ENCODE results near the gene MAPRE3. TPM values are rescaled to one million over a fixed set of nuclear protein-coding genes. Genes with fewer than 3 reads are reported as not detected.

MAPRE3 gene
- total and polyA plus RNA-seq, 2 experiments from 2014 or later = 7.9 to 23.0 TPM

DNA sequence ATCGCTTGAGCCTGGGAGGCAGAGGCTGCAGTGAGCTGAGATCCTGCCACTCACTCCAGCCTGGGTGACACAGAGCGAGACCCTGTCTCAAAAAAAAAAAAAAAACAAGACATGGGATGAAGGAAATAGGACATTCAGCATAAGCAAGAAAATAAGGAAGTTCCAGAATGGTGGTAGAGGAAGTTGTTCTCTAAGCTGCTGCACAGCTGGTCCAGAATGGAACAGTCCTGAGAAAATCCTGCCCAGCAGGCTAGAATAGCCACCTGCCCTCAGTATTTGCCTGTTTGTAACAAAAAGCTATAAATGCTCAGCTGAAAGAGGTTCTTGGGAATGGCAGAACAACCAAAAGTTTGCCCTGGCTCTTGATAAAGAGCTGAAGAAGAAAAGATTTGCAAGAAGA, 11.1 kb upstream of the MAPRE3 start:
- Histone ChIP-seq H3K9ac (no peak overlapping the region), H3K27me3 (replicated peaks; ENCODE audit: insufficient read depth) (peaks cover 64% of the 10 kb centered on the region), H3F3A (ENCODE audit: insufficient read depth) (no peaks in the 10 kb centered on the region), H2AFZ (no peak overlapping the region), H3K9me2 (ENCODE audit: insufficient read depth) (no peaks in the 10 kb centered on the region), H3K9me3 (ENCODE audit: low read depth) (no peaks in the 10 kb centered on the region), H3K27ac (no peak overlapping the region), H3K4me1 (ENCODE audit: insufficient read depth) (no peaks in the 10 kb centered on the region), H4K20me1 (ENCODE audit: insufficient read depth) (no peaks in the 10 kb centered on the region), H3K36me3 (ENCODE audit: low read depth) (no peaks in the 10 kb centered on the region), H3K79me2 (ENCODE audit: insufficient read depth) (no peaks in the 10 kb centered on the region), H3K4me2 (ENCODE audit: unreplicated experiment) (no peak overlapping the region), H3K4me3 (no peak overlapping the region)
- no peak for DNase-seq
- in situ Hi-C loops (cut with MboI) = no loop called here
- 71 to 79% methylated on average over 2 of the region's 2 CpGs for WGBS, 2 experiments (ENCODE audit: low coverage in 1 of 2, low lambda C conversion rate in 2 of 2, missing lambda C conversion rate in 2 of 2)
- TF ChIP-seq EZH2 (IDR thresholded peaks at IDR 0.05; ENCODE audit: insufficient read depth, poor library complexity, severe bottlenecking) = no peak
- TF ChIP-seq EZH2phosphoT487 (IDR thresholded peaks at IDR 0.05; ENCODE audit: insufficient read depth, low read depth) = no peak

DNA sequence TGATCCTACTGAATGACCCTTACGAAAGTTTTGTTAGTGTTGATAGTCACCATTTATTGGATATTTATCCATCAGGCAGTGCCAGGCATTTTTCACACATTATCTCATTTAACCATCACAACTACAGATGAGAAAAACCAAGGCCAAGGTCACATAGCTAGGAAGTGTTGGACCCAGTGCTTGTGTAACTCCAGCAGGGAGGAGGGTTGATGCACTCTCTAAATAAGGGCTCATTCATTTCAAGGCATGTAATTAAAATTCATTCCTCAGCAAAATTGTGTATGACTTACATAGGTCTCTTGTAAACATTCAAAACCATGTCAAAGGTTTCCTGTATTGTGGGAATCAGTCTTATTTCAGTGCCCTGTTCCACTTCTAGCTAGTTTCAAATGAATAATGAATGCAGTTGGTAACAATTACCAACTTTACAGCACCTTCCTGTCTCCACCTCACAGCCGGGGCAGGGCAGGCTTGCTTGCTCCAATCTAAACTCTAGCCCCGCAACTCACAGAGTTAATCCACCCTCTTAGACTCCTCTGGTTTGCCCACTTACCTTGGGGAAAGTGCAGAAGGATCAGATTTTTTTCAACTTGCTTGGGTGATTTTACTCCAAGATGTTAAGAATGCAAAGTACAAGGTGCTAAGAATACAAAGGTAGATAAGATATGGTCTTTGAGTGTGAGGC, 5.8 kb upstream of the MAPRE3 start:
- H3K9ac ChIP-seq = no peak overlapping the region
- WGBS, 2 experiments (ENCODE audit: low coverage in 1 of 2, low lambda C conversion rate in 2 of 2, missing lambda C conversion rate in 2 of 2) = 67 to 72% methylated on average over 3 of the region's 3 CpGs
- DNase-seq = no peak

GRCh38 chr2:26968001-26968400, 2.4 kb upstream of the MAPRE3 start:
- Histone ChIP-seq H3K4me1 (ENCODE audit: insufficient read depth) (0 out of 2 replicates have a peak, but pooled peaks cover 8% of the 10 kb centered on the region), H3K79me2 (ENCODE audit: insufficient read depth) (peaks cover 9% of the 10 kb centered on the region; the same call in 1 of the 2 replicates), H3K9me3 (ENCODE audit: low read depth) (no peaks in the 10 kb centered on the region), H3K36me3 (ENCODE audit: low read depth) (no peaks in the 10 kb centered on the region), H3F3A (ENCODE audit: insufficient read depth) (no peaks in the 10 kb centered on the region), H3K4me2 (ENCODE audit: unreplicated experiment) (no peak overlapping the region), H3K9me2 (ENCODE audit: insufficient read depth) (no peaks in the 10 kb centered on the region), H3K27ac (no peak overlapping the region), H3K27me3 (replicated peaks; ENCODE audit: insufficient read depth) (peaks cover 8% of the 10 kb centered on the region), H4K20me1 (ENCODE audit: insufficient read depth) (no peaks in the 10 kb centered on the region), H2AFZ (no peak overlapping the region), H3K4me3 (no peak overlapping the region), H3K9ac (no peak overlapping the region)
- no peak for TF ChIP-seq EZH2phosphoT487 (IDR thresholded peaks at IDR 0.05; ENCODE audit: insufficient read depth, low read depth)
- no peak for TF ChIP-seq EZH2 (IDR thresholded peaks at IDR 0.05; ENCODE audit: insufficient read depth, poor library complexity, severe bottlenecking)
- DNase-seq = peak; percentile 36
- 57% methylated on average over 3 of the region's 3 CpGs for WGBS, 2 experiments (ENCODE audit: low coverage in 1 of 2, low lambda C conversion rate in 2 of 2, missing lambda C conversion rate in 2 of 2)
- in situ Hi-C loops (cut with MboI) = loop anchor here (10.0 kb wide), 1 partner anchor 47 kb away; no protein-coding TSS in a partner anchor

More for the DNA sequence above, 5.8 kb upstream of the MAPRE3 start:
- no peaks in the 10 kb centered on the region for H3K79me2 ChIP-seq (ENCODE audit: insufficient read depth)
- no peaks in the 10 kb centered on the region for H3K9me2 ChIP-seq (ENCODE audit: insufficient read depth)
- no peak overlapping the region for H3K4me2 ChIP-seq (ENCODE audit: unreplicated experiment)
- H3K36me3 ChIP-seq (ENCODE audit: low read depth) = no peaks in the 10 kb centered on the region
- H2AFZ ChIP-seq = no peak overlapping the region
- TF ChIP-seq EZH2phosphoT487 (IDR thresholded peaks at IDR 0.05; ENCODE audit: insufficient read depth, low read depth) (no peak), EZH2 (IDR thresholded peaks at IDR 0.05; ENCODE audit: insufficient read depth, poor library complexity, severe bottlenecking) (no peak)
- no peaks in the 10 kb centered on the region for H3F3A ChIP-seq (ENCODE audit: insufficient read depth)
- in situ Hi-C loops (cut with MboI) = loop anchor here (10.0 kb wide), 1 partner anchor 50 kb away; no protein-coding TSS in a partner anchor
- H3K27ac ChIP-seq = no peak overlapping the region
- H3K27me3 ChIP-seq (replicated peaks; ENCODE audit: insufficient read depth) = peaks cover 23% of the 10 kb centered on the region
- no peak overlapping the region for H3K4me3 ChIP-seq
- H4K20me1 ChIP-seq (ENCODE audit: insufficient read depth) = no peaks in the 10 kb centered on the region
- H3K4me1 ChIP-seq (ENCODE audit: insufficient read depth) = no peaks in the 10 kb centered on the region
- H3K9me3 ChIP-seq (ENCODE audit: low read depth) = no peaks in the 10 kb centered on the region

DNA sequence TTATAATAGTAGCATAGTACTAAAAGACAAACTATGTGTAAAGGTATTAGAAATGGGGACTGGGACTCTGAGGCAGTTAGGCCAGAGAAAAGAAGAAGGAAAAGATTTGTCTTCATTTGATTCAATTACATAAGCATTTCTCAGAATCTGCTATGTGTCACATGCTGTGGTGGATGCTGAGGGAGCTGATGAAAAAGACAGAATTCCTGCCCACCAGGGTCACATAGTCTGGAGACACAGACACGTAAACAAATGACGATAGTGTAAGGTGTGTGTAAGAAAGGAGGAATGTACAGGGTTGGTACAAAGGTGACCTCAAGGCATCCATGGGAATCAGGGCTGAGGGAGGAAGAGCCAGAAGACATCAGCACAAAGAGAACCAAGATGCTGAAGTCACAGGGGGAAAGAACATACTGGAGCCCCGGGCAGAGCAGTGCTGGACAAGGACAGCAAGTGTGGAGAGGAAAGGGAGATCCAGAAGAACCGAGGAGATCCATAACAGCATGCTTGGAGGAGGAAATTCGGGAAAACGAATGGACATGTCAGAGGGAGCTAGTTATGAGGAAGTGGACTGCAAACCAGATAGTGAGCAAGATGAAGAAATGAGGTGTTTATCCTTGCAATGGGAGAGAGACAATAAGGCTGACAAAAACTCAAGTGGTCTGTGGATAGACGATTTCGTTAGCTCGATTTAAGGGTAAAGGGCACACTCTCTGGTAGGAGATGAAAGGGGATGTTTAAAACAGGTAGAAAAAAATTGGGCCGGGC, 1.2 kb upstream of the MAPRE3 start:
- peaks cover 10% of the 10 kb centered on the region; the same call in 1 of the 2 replicates for H3K79me2 ChIP-seq (ENCODE audit: insufficient read depth)
- 64 to 70% methylated on average over 10 of the region's 10 CpGs for WGBS, 2 experiments (ENCODE audit: low coverage in 1 of 2, low lambda C conversion rate in 2 of 2, missing lambda C conversion rate in 2 of 2)
- DNase-seq = peak; percentile 38
- peaks cover 8% of the 10 kb centered on the region for H3K27me3 ChIP-seq (replicated peaks; ENCODE audit: insufficient read depth)
- in situ Hi-C loops (cut with MboI) = loop anchor here (10.0 kb wide), 1 partner anchor 46 kb away; no protein-coding TSS in a partner anchor
- no peaks in the 10 kb centered on the region for H3K9me2 ChIP-seq (ENCODE audit: insufficient read depth)
- no peaks in the 10 kb centered on the region for H3K36me3 ChIP-seq (ENCODE audit: low read depth)
- H3K4me1 ChIP-seq (ENCODE audit: insufficient read depth) = 0 out of 2 replicates have a peak, but pooled peaks cover 8% of the 10 kb centered on the region
- H2AFZ ChIP-seq = no peak overlapping the region
- TF ChIP-seq EZH2 (IDR thresholded peaks at IDR 0.05; ENCODE audit: insufficient read depth, poor library complexity, severe bottlenecking) = no peak
- TF ChIP-seq EZH2phosphoT487 (IDR thresholded peaks at IDR 0.05; ENCODE audit: insufficient read depth, low read depth) = no peak
- no peak overlapping the region for H3K4me2 ChIP-seq (ENCODE audit: unreplicated experiment)
- H4K20me1 ChIP-seq (ENCODE audit: insufficient read depth) = no peaks in the 10 kb centered on the region
- H3K4me3 ChIP-seq = no peak overlapping the region
- H3K27ac ChIP-seq = no peak overlapping the region
- no peaks in the 10 kb centered on the region for H3F3A ChIP-seq (ENCODE audit: insufficient read depth)
- no peaks in the 10 kb centered on the region for H3K9me3 ChIP-seq (ENCODE audit: low read depth)
- no peak overlapping the region for H3K9ac ChIP-seq
